Aorta (tissue), 5 donors: ENCODE data around the gene RABGAP1L. TPM values are rescaled to one million over a fixed set of nuclear protein-coding genes. Genes with fewer than 3 reads are reported as not detected.

Source experiments
- ATAC-seq: fragments of 200-7000 bp; cut with Tn5 transposase; one replicate; pipeline ENCODE4 v1.9.1; 2022; ENCODE audit warnings: moderate library complexity; ENCODE audit not compliant: low FRiP score
- DNase-seq, 2 donors: peaks; one replicate each; pipeline ENCODE4 v3.0.0-alpha.2; 2020
- H3K27ac ChIP-seq, 2 donors: one replicate each; pipeline ENCODE4 v1.5.1; 2013; ENCODE audit warnings: low read length in 2 of 2, mild to moderate bottlenecking in 2 of 2, moderate library complexity in 2 of 2, control low read depth in 1 of 2, inconsistent platforms in 1 of 2, low read depth in 1 of 2
- H3K27me3 ChIP-seq, 2 donors: one replicate each; pipeline ENCODE4 v1.6.1; 2013; ENCODE audit warnings: control low read depth in 1 of 2, low read length in 1 of 2, mild to moderate bottlenecking in 1 of 2, moderate library complexity in 1 of 2; ENCODE audit not compliant: insufficient read depth in 2 of 2, control insufficient read depth in 1 of 2
- H3K36me3 ChIP-seq, 2 donors: one replicate each; pipeline ENCODE4 v1.6.1; 2013; ENCODE audit warnings: control low read depth in 1 of 2, low read length in 1 of 2, mild to moderate bottlenecking in 1 of 2; ENCODE audit not compliant: insufficient read depth in 2 of 2, control insufficient read depth in 1 of 2
- H3K4me1 ChIP-seq, 2 donors: one replicate each; pipeline ENCODE4 v1.6.1; 2013; ENCODE audit warnings: low read length in 2 of 2, control low read depth in 1 of 2, mild to moderate bottlenecking in 1 of 2, moderate library complexity in 1 of 2; ENCODE audit not compliant: insufficient read depth in 2 of 2, control insufficient read depth in 1 of 2
- H3K4me3 ChIP-seq, 2 donors: one replicate each; pipeline ENCODE4 v1.5.1; 2013; ENCODE audit warnings: low read length in 2 of 2, control low read depth in 1 of 2, mild to moderate bottlenecking in 1 of 2
- H3K9me3 ChIP-seq: one replicate; pipeline ENCODE4 v1.6.1; 2013; ENCODE audit warnings: mild to moderate bottlenecking, low read length; ENCODE audit not compliant: control insufficient read depth
- WGBS, 2 donors: extraction: QIAGEN DNeasy Blood & Tissue Kit; methylation state at CpG; one replicate each; pipeline ENCODE4 v1.1.7; 2013; 5-methylcytosine and 5-hydroxymethylcytosine counted together
- intact Hi-C, 2 donors: fragments of 100-400 bp; cut with DNase I; formaldehyde crosslinking; loops; one replicate each; pipeline versions ENCODE4 v1.14.2 to v1.15.0; 2022
- polyA plus RNA-seq, 2 donors: library from polyadenylated mRNA; stranded (reverse); fragments of 200-250 nt; gene quantifications; one replicate each; pipeline ENCODE4 v1.2.3, GENCODE V29; 2013
- total RNA-seq, 2 donors: library from RNA; stranded (reverse); fragmentation: NEBNext Ultra II Directional; extraction: Animal tissue kit (Norgen Biotek cat#: 25700); gene quantifications; one replicate each; pipeline ENCODE4 v1.2.1, GENCODE V29; 2021
- donor health status: healthy with polysubstance abuse.
- donor health status: Bipolar disorder and iron deficiency.
- donor health status: DM: no; HTN: no; CAD: no.
- donor health status: DM: no; HTN: no; CAD: no.
- donor health status: DM: yes; HTN: yes; CAD: no.

Gene RABGAP1L
- total and polyA plus RNA-seq, 4 donors = 14.8 to 56.4 (median 38.4) TPM

GRCh38 chr1:174414203-174414602 is 254.9 kb downstream of the RABGAP1L start:
- intact Hi-C loops = no loop called here
- Histone ChIP-seq H3K27ac (no peak overlapping the region), H3K4me3 (no peak overlapping the region), H3K4me1 (peaks cover 0 to 2% of the 10 kb centered on the region in 2 donors), H3K36me3 (no peaks in the 10 kb centered on the region), H3K27me3 (no peaks in the 10 kb centered on the region), H3K9me3 (no peaks in the 10 kb centered on the region)
- 85 to 91% methylated on average over 1 of the region's 1 CpG for WGBS, 2 donors
- DNase-seq (no peak), ATAC-seq (no peak)

- H3K4me3 ChIP-seq = no peak overlapping the region
- DNase-seq (no peak), ATAC-seq (no peak)
- H3K9me3 ChIP-seq = no peaks in the 10 kb centered on the region
- no peak overlapping the region for H3K27ac ChIP-seq
- intact Hi-C loops = no loop called here
- H3K4me1 ChIP-seq = peaks cover 0 to 2% of the 10 kb centered on the region in 2 donors
- H3K27me3 ChIP-seq = no peaks in the 10 kb centered on the region
- no peaks in the 10 kb centered on the region for H3K36me3 ChIP-seq
- WGBS, 2 donors = 83 to 89% methylated on average over 2 of the region's 2 CpGs
These were observed 256.2 kb downstream of the RABGAP1L start for GRCh38 chr1:174415506-174415905.

GRCh38 chr1:174417921-174418320 is 258.6 kb downstream of the RABGAP1L start:
- H3K36me3 ChIP-seq = no peaks in the 10 kb centered on the region
- no peak overlapping the region for H3K27ac ChIP-seq
- H3K4me1 ChIP-seq = peaks cover 0 to 2% of the 10 kb centered on the region in 2 donors
- intact Hi-C loops = no loop called here
- H3K9me3 ChIP-seq = no peaks in the 10 kb centered on the region
- DNase-seq (no peak), ATAC-seq (no peak)
- no peaks in the 10 kb centered on the region for H3K27me3 ChIP-seq
- 42 to 67% methylated on average over 2 of the region's 2 CpGs for WGBS, 2 donors
- no peak overlapping the region for H3K4me3 ChIP-seq

- intact Hi-C loops = no loop called here
- Histone ChIP-seq H3K9me3 (no peaks in the 10 kb centered on the region), H3K27ac (no peak overlapping the region), H3K4me1 (no peaks in the 10 kb centered on the region), H3K27me3 (no peaks in the 10 kb centered on the region), H3K4me3 (no peak overlapping the region), H3K36me3 (no peaks in the 10 kb centered on the region)
- ATAC-seq = no peak
- no peak for DNase-seq
These were observed 265.8 kb downstream of the RABGAP1L start for GRCh38 chr1:174425121-174425520.

GRCh38 chr1:174426153-174426552 is 266.8 kb downstream of the RABGAP1L start:
- Histone ChIP-seq H3K9me3 (no peaks in the 10 kb centered on the region), H3K27me3 (no peaks in the 10 kb centered on the region), H3K27ac (no peak overlapping the region), H3K36me3 (no peaks in the 10 kb centered on the region), H3K4me1 (no peaks in the 10 kb centered on the region), H3K4me3 (no peak overlapping the region)
- intact Hi-C loops = no loop called here
- 94 to 95% methylated on average over 3 of the region's 3 CpGs for WGBS, 2 donors
- ATAC-seq (no peak), DNase-seq (no peak)

- H3K27me3 ChIP-seq = no peaks in the 10 kb centered on the region
- H3K36me3 ChIP-seq = no peaks in the 10 kb centered on the region
- no peaks in the 10 kb centered on the region for H3K4me1 ChIP-seq
- intact Hi-C loops = no loop called here
- ATAC-seq = no peak
- H3K9me3 ChIP-seq = no peaks in the 10 kb centered on the region
- H3K27ac ChIP-seq = no peak overlapping the region
- DNase-seq = no peak
- H3K4me3 ChIP-seq = no peak overlapping the region
- WGBS, 2 donors = 71 to 78% methylated on average over 3 of the region's 3 CpGs
These were observed 268.7 kb downstream of the RABGAP1L start for GRCh38 chr1:174428033-174428432.

GRCh38 chr1:174428739-174429138 is 269.4 kb downstream of the RABGAP1L start:
- ATAC-seq = no peak
- no peaks in the 10 kb centered on the region for H3K4me1 ChIP-seq

GRCh38 chr1:174433451-174433850 is 274.1 kb downstream of the RABGAP1L start:
- Histone ChIP-seq H3K4me3 (no peak overlapping the region), H3K9me3 (no peaks in the 10 kb centered on the region), H3K4me1 (no peaks in the 10 kb centered on the region), H3K36me3 (no peaks in the 10 kb centered on the region), H3K27ac (no peak overlapping the region), H3K27me3 (no peaks in the 10 kb centered on the region)
- intact Hi-C loops = no loop called here
- no peak for ATAC-seq
- 97 to 100% methylated on average over 1 of the region's 1 CpG for WGBS, 2 donors
- no peak for DNase-seq

More at GRCh38 chr1:174428739-174429138, 269.4 kb downstream of the RABGAP1L start:
- intact Hi-C loops = no loop called here
- H3K36me3 ChIP-seq = no peaks in the 10 kb centered on the region
- no peaks in the 10 kb centered on the region for H3K9me3 ChIP-seq
- H3K4me3 ChIP-seq = no peak overlapping the region
- DNase-seq = no peak
- H3K27ac ChIP-seq = no peak overlapping the region
- no peaks in the 10 kb centered on the region for H3K27me3 ChIP-seq

GRCh38 chr1:174445351-174445750 is 286.0 kb downstream of the RABGAP1L start:
- intact Hi-C loops = no loop called here
- ATAC-seq (no peak), DNase-seq (no peak)
- Histone ChIP-seq H3K4me3 (no peak overlapping the region), H3K4me1 (no peaks in the 10 kb centered on the region), H3K27ac (no peak overlapping the region), H3K27me3 (no peaks in the 10 kb centered on the region), H3K9me3 (no peaks in the 10 kb centered on the region), H3K36me3 (no peaks in the 10 kb centered on the region)
